BJ (cell line): ENCODE data around the gene SMARCB1. TPM values are rescaled to one million over a fixed set of nuclear protein-coding genes. Genes with fewer than 3 reads are reported as not detected.

Source experiments
- CTCF ChIA-PET: fragments of 350-600 bp; formaldehyde crosslinking; extraction: SDS; loops from one replicate; lab custom pipeline; 2021; ENCODE audit warnings: antibody characterized with exemption, inconsistent platforms; lab: Yijun Ruan, JAX
- POLR2A ChIA-PET: fragments of 300-600 bp; sonication (Branson Sonifier 250); formaldehyde crosslinking; extraction: SDS; loops from one replicate; lab custom pipeline; 2021; ENCODE audit warnings: antibody characterized with exemption; lab: Charles Lee
- DNase-seq: peaks from one replicate; pipeline ENCODE4 v3.0.0-alpha.2; 2011; ENCODE audit warnings: low read depth
- H3K27me3 ChIP-seq: 2 replicates; pipeline ENCODE4 v1.6.0; 2011; ENCODE audit warnings: low read length; ENCODE audit not compliant: control insufficient read depth, insufficient read depth
- H3K36me3 ChIP-seq: 2 replicates; pipeline ENCODE4 v1.5.1; 2011; ENCODE audit warnings: low read length; ENCODE audit not compliant: control insufficient read depth, insufficient read depth
- H3K4me3 ChIP-seq: 2 replicates; pipeline ENCODE4 v1.5.1; 2011; ENCODE audit warnings: low read depth, mild to moderate bottlenecking, control low read depth, low read length
- polyA plus RNA-seq: library from polyadenylated mRNA; depleted of rRNA; stranded (reverse); fragments of >200 nt; gene quantifications from 2 replicates; pipeline ENCODE4 v1.2.3, GENCODE V29; 2011
- TF ChIP-seq, protein P1 (sequence below): IDR thresholded peaks from 2 replicates; pipeline ENCODE4 v1.5.1; 2011; ENCODE audit warnings: low read depth, mild to moderate bottlenecking, control low read depth, inconsistent platforms, low read length, moderate library complexity; ENCODE audit not compliant: insufficient read depth

The SMARCB1 gene
- polyA plus RNA-seq, 1 experiment, result 174 TPM

DNA sequence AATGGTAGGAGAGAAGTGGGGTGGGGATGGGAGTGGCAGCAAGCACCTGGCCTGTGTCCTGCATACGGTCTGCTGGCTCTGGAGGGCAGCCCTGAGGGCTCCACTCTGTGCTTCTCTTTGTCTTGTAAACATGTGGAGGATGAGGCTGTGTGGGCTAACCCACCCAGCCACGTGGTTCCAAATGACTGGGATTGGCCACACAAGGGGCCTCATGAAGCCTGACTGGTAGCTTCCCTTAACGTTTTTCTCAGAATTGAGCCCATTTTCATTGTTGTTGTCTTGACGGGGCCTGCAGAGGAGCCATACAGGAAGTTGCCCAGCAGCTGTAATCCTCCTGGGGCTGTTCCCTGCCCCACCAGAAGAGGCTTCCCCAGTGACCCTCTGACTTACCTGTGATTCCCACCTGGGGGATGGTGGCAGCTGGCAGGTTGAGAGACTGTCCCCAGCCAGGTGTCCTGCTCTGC, 34.0 kb downstream of the SMARCB1 start:
- Histone ChIP-seq H3K36me3 (peaks cover 29% of the 10 kb centered on the region), H3K4me3 (no peak overlapping the region), H3K27me3 (no peaks in the 10 kb centered on the region)
- POLR2A ChIA-PET, result no interaction called here
- CTCF ChIA-PET, result interaction anchor here (1.1 to 1.2 kb wide), 2 partner anchors 9 to 74 kb away, joined by 3 read pairs; partner anchors contain the start of gene MIF
- no peak for DNase-seq
- TF ChIP-seq, protein P1, sequence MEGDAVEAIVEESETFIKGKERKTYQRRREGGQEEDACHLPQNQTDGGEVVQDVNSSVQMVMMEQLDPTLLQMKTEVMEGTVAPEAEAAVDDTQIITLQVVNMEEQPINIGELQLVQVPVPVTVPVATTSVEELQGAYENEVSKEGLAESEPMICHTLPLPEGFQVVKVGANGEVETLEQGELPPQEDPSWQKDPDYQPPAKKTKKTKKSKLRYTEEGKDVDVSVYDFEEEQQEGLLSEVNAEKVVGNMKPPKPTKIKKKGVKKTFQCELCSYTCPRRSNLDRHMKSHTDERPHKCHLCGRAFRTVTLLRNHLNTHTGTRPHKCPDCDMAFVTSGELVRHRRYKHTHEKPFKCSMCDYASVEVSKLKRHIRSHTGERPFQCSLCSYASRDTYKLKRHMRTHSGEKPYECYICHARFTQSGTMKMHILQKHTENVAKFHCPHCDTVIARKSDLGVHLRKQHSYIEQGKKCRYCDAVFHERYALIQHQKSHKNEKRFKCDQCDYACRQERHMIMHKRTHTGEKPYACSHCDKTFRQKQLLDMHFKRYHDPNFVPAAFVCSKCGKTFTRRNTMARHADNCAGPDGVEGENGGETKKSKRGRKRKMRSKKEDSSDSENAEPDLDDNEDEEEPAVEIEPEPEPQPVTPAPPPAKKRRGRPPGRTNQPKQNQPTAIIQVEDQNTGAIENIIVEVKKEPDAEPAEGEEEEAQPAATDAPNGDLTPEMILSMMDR, result no peak

GRCh38 chr22:23822101-23822671, 35.4 kb downstream of the SMARCB1 start:
- no peak for DNase-seq
- TF ChIP-seq, protein P1, result no peak
- no peaks in the 10 kb centered on the region for H3K27me3 ChIP-seq
- no peak overlapping the region for H3K4me3 ChIP-seq
- ChIA-PET POLR2A (no interaction called here), CTCF (no interaction called here)
- H3K36me3 ChIP-seq, result peaks cover 32% of the 10 kb centered on the region

GRCh38 chr22:23823331-23823791, 36.6 kb downstream of the SMARCB1 start:
- Histone ChIP-seq H3K36me3 (peaks cover 33% of the 10 kb centered on the region), H3K27me3 (no peaks in the 10 kb centered on the region), H3K4me3 (no peak overlapping the region)
- no peak for DNase-seq
- CTCF ChIA-PET, result interaction anchor here (0.9 to 1.2 kb wide), 3 partner anchors 55 to 367 kb away, joined by 3 read pairs; no protein-coding TSS in a partner anchor
- POLR2A ChIA-PET, result no interaction called here
- TF ChIP-seq, protein P1, result no peak

DNA sequence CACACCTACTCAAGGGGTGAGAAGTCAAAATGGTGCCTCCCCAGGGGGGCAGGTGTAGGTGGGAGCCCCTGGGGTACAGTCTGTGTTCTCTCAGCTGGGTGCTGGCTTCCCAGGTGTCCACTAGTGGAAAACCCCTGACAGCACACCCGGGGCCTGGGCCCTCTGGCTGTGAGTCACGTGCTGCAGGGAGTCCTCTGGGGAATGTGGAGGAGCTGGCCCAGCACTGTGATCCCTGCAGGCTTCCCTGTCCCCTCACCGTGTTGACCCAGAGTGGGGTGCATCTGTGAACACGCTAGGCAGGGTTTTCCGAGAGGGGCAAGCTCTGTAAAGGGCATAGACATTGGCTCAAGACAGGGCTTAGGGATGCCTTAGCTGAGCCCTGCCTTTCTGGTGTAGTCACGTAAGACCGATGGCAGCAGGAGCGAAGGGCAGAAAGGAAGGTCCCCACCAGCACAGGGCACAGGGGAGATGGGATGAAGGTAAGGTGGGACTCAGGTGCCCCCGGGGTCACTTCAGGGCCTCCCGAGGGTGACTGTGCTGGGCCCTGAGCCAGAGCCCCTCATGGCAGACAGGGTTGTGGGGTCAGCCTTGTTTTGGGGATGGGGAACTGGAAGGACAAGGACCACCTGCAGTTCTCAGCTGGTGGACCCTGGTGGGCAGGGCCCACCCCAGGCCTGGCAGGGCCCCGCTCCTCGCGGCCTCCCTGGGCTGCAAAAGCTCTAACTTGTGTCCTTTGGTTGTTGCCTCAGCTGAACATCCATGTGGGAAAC, 37.9 kb downstream of the SMARCB1 start:
- TF ChIP-seq, protein P1, result no peak
- H3K4me3 ChIP-seq, result no peak overlapping the region
- ChIA-PET POLR2A (no interaction called here), CTCF (interaction anchor here (0.8 to 2.5 kb wide), 2 partner anchors 9 to 19 kb away, joined by 3 to 6 read pairs; no protein-coding TSS in a partner anchor)
- no peaks in the 10 kb centered on the region for H3K27me3 ChIP-seq
- peaks cover 34% of the 10 kb centered on the region for H3K36me3 ChIP-seq
- no peak for DNase-seq
